GM19023 (cell line): ENCODE measurements around the gene GRAP2.
"Not testable (repeated sequence)": the region's sequence is repeated elsewhere in the genome, so short reads cannot be mapped to it uniquely, and the experiment has no call there.

Experiments used
- ATAC-seq: cut with Tn5 transposase; IDR thresholded peaks from one replicate; pipeline ENCODE4 v1.9.1; 2021; ENCODE audit warnings: mild to moderate bottlenecking, moderate library complexity; ENCODE audit not compliant: unreplicated experiment

Gene GRAP2

GRCh38 chr22:39900306-39901227, at the start of gene GRAP2:
TSS of gene GRAP2 (plus strand) at chr22:39901084. CDS start at chr22:39947107, 46,023 bp downstream.
- no peak for ATAC-seq

- ATAC-seq, result no peak
Observed at GRCh38 chr22:39851606-39852315, 49.1 kb upstream of the GRAP2 start.

- ATAC-seq, result no peak
Observed at GRCh38 chr22:39852799-39853198, 48.1 kb upstream of the GRAP2 start.

GRCh38 chr22:39856588-39856987, 44.3 kb upstream of the GRAP2 start:
- ATAC-seq, result no peak

- no peak for ATAC-seq
Observed at GRCh38 chr22:39859903-39860588, 40.8 kb upstream of the GRAP2 start.

- no peak for ATAC-seq
Observed at GRCh38 chr22:39868741-39869140, 32.1 kb upstream of the GRAP2 start.

GRCh38 chr22:39869797-39870196, 31.1 kb upstream of the GRAP2 start:
- ATAC-seq, result not testable (repeated sequence)

GRCh38 chr22:39871008-39871798, 29.7 kb upstream of the GRAP2 start:
- ATAC-seq, result no peak

GRCh38 chr22:39872548-39872947, 28.3 kb upstream of the GRAP2 start:
- no peak for ATAC-seq

- ATAC-seq, result no peak
Observed at GRCh38 chr22:39873965-39874364, 26.9 kb upstream of the GRAP2 start.

GRCh38 chr22:39875176-39875885, 25.6 kb upstream of the GRAP2 start:
- not testable (repeated sequence) for ATAC-seq

GRCh38 chr22:39877079-39877845, 23.6 kb upstream of the GRAP2 start:
- no peak for ATAC-seq

- no peak for ATAC-seq
Observed at GRCh38 chr22:39880722-39881121, 20.2 kb upstream of the GRAP2 start.

- no peak for ATAC-seq
Observed at GRCh38 chr22:39883057-39883456, 17.8 kb upstream of the GRAP2 start.

GRCh38 chr22:39889924-39890323, 11.0 kb upstream of the GRAP2 start:
- ATAC-seq, result not testable (repeated sequence)

GRCh38 chr22:39893526-39893925, 7.4 kb upstream of the GRAP2 start, which contains the start of gene ENTHD1:
TSS of gene ENTHD1 (minus strand) at chr22:39893760. CDS start at chr22:39887748, 6,012 bp downstream.
- no peak for ATAC-seq

GRCh38 chr22:39894554-39895092, 6.3 kb upstream of the GRAP2 start:
- ATAC-seq, result no peak

GRCh38 chr22:39895682-39896081, 5.2 kb upstream of the GRAP2 start:
- no peak for ATAC-seq
